Neural progenitor cell (in vitro differentiated cells): ENCODE measurements around the gene TRPC4AP. TPM values are rescaled to one million over a fixed set of nuclear protein-coding genes. Genes with fewer than 3 reads are reported as not detected.

Experiments used
- DNase-seq: peaks from one replicate; pipeline ENCODE4 v3.0.0-alpha.2; 2016; ENCODE audit warnings: low spot score
- H2AFZ ChIP-seq: fragments of 200-600 bp; sonication (generic); replicated peaks from 2 replicates; pipeline ENCODE4 v1.6.1; 2016; ENCODE audit warnings: antibody characterized with exemption
- H3F3A ChIP-seq: fragments of 200-600 bp; sonication (generic); 2 replicates; pipeline ENCODE4 v1.6.1; 2016; ENCODE audit warnings: antibody characterized with exemption, low read depth
- H3K27ac ChIP-seq: fragments of 200-600 bp; sonication (generic); 2 replicates; pipeline ENCODE4 v1.5.1; 2016; ENCODE audit warnings: mild to moderate bottlenecking
- H3K27me3 ChIP-seq: fragments of 200-600 bp; sonication (generic); 2 replicates; pipeline ENCODE4 v1.6.1; 2016; ENCODE audit warnings: mild to moderate bottlenecking, moderate library complexity
- H3K36me3 ChIP-seq: fragments of 200-600 bp; sonication (generic); 2 replicates; pipeline ENCODE4 v1.5.1; 2016
- H3K4me1 ChIP-seq: fragments of 200-600 bp; sonication (generic); 2 replicates; pipeline ENCODE4 v1.6.1; 2016; ENCODE audit warnings: mixed run types
- H3K4me2 ChIP-seq: fragments of 200-600 bp; sonication (generic); 2 replicates; pipeline ENCODE4 v1.6.1; 2016
- H3K4me3 ChIP-seq: fragments of 200-600 bp; sonication (generic); 2 replicates; pipeline ENCODE4 v1.5.1; 2016
- H3K79me2 ChIP-seq: fragments of 200-600 bp; sonication (generic); 2 replicates; pipeline ENCODE4 v1.6.1; 2016; ENCODE audit warnings: low read depth
- H3K9ac ChIP-seq: fragments of 200-600 bp; sonication (generic); 2 replicates; pipeline ENCODE4 v1.6.1; 2016
- H3K9me3 ChIP-seq: fragments of 200-600 bp; sonication (generic); 2 replicates; pipeline ENCODE4 v1.5.1; 2016; ENCODE audit warnings: low read depth
- H4K20me1 ChIP-seq: fragments of 200-600 bp; sonication (generic); 2 replicates; pipeline ENCODE4 v1.6.1; 2016; ENCODE audit warnings: low read depth
- H3K27ac Mint-ChIP-seq: 3 replicates; pipeline ENCODE4 v1.8.0; 2021; ENCODE audit warnings: mixed read lengths
- H3K27me3 Mint-ChIP-seq: 2 replicates; pipeline ENCODE4 v1.8.0; 2022; ENCODE audit warnings: low read depth, mild to moderate bottlenecking, inconsistent platforms, moderate library complexity, mixed read lengths; ENCODE audit not compliant: insufficient read depth
- H3K36me3 Mint-ChIP-seq: 3 replicates; pipeline ENCODE4 v1.8.0; 2021; ENCODE audit warnings: mixed read lengths
- H3K4me1 Mint-ChIP-seq: 3 replicates; pipeline ENCODE4 v1.8.0; 2021; ENCODE audit warnings: mixed read lengths
- H3K4me3 Mint-ChIP-seq: 3 replicates; pipeline ENCODE4 v1.8.0; 2021; ENCODE audit warnings: mild to moderate bottlenecking, moderate library complexity, mixed read lengths
- H3K9me3 Mint-ChIP-seq: 3 replicates; pipeline ENCODE4 v1.8.0; 2020; ENCODE audit warnings: mixed read lengths
- EZH2 ChIP-seq: fragments of 200-600 bp; sonication (generic); IDR thresholded peaks from 2 replicates; pipeline ENCODE4 v1.6.1; 2017; ENCODE audit warnings: antibody characterized with exemption, mild to moderate bottlenecking, moderate library complexity
- EZH2phosphoT487 ChIP-seq: fragments of 200-600 bp; sonication (generic); IDR thresholded peaks from 2 replicates; pipeline ENCODE4 v1.6.1; 2017; ENCODE audit warnings: antibody characterized with exemption
- total RNA-seq: library from RNA; depleted of rRNA; stranded (reverse); fragments of >200 nt; gene quantifications from 2 replicates; pipeline ENCODE4 v1.2.3, GENCODE V29; 2015; ENCODE audit warnings: low replicate concordance
- TF ChIP-seq, protein P1 (sequence below): fragments of 200-600 bp; sonication (generic); IDR thresholded peaks from 2 replicates; pipeline ENCODE4 v1.5.1; 2017; ENCODE audit warnings: antibody characterized with exemption, mild to moderate bottlenecking

Gene TRPC4AP
- total RNA-seq, 1 donor from 2014 or later = 73.0 TPM

DNA sequence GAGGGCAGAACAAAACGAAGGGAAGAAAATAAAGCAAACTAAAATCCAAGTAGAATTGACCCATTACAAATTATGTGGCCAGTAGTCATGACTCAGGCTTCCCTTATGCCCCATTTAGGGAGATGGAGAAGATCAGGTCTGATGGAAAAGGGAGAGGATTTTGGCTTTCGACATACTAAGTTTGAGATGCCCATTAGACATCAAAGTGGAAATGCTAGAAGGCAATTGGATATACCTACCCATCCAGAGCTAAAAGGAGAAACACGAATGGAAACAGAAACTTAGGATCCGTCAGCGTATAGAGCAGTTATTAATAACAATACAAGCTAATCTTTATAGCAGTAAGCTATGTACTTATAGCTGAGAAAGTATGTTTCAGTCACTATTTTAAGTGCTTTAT lies 4.8 kb downstream of the TRPC4AP start:
- no peak overlapping the region for H3K27ac ChIP-seq

DNA sequence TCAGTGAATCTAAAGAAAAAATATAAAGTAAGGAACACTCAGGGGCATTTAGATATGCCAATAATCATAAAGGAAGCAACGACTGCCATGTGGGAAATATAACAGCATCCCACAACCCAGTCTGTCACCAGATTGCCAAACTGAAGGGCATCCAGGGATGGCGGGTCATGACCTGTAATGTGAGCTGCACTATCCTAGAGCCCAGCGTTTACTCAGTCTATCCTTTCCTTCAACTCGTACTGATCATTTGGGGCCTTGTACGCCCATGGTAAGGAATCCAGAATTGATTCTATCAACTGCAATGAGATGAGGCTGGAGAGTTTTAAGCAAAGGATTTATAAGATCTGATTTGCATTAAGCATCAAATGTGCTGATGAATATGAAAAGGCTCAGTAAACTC lies 5.3 kb downstream of the TRPC4AP start:
- Histone ChIP-seq H4K20me1 (peaks cover 43% of the 10 kb centered on the region), H3K36me3 (no peaks in the 10 kb centered on the region), H3K4me1 (peaks cover 6% of the 10 kb centered on the region), H3K27ac (no peak overlapping the region), H3K79me2 (peaks cover 97% of the 10 kb centered on the region), H3K9me3 (no peaks in the 10 kb centered on the region), H3K27me3 (no peaks in the 10 kb centered on the region), H3K4me2 (no peak overlapping the region), H3F3A (peaks cover 22% of the 10 kb centered on the region), H3K4me3 (no peak overlapping the region), H2AFZ (no peak overlapping the region), H3K9ac (no peak overlapping the region)
- H3K9me3 Mint-ChIP-seq = no peaks in the 10 kb centered on the region
- H3K27me3 Mint-ChIP-seq = peaks cover 2% of the 10 kb centered on the region
- DNase-seq = no peak
- peaks cover 14% of the 10 kb centered on the region for H3K36me3 Mint-ChIP-seq
- peaks cover 16% of the 10 kb centered on the region for H3K4me1 Mint-ChIP-seq
- no peak overlapping the region for H3K27ac Mint-ChIP-seq
- H3K4me3 Mint-ChIP-seq = no peak overlapping the region
- TF ChIP-seq, protein P1, sequence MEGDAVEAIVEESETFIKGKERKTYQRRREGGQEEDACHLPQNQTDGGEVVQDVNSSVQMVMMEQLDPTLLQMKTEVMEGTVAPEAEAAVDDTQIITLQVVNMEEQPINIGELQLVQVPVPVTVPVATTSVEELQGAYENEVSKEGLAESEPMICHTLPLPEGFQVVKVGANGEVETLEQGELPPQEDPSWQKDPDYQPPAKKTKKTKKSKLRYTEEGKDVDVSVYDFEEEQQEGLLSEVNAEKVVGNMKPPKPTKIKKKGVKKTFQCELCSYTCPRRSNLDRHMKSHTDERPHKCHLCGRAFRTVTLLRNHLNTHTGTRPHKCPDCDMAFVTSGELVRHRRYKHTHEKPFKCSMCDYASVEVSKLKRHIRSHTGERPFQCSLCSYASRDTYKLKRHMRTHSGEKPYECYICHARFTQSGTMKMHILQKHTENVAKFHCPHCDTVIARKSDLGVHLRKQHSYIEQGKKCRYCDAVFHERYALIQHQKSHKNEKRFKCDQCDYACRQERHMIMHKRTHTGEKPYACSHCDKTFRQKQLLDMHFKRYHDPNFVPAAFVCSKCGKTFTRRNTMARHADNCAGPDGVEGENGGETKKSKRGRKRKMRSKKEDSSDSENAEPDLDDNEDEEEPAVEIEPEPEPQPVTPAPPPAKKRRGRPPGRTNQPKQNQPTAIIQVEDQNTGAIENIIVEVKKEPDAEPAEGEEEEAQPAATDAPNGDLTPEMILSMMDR = no peak
- no peak for TF ChIP-seq EZH2
- no peak for TF ChIP-seq EZH2phosphoT487

More for the DNA sequence above, 4.8 kb downstream of the TRPC4AP start:
- H2AFZ ChIP-seq = no peak overlapping the region
- no peaks in the 10 kb centered on the region for H3K36me3 ChIP-seq
- H3K4me2 ChIP-seq = no peak overlapping the region
- peaks cover 43% of the 10 kb centered on the region for H4K20me1 ChIP-seq
- Mint-ChIP-seq H3K27ac (no peak overlapping the region), H3K9me3 (no peaks in the 10 kb centered on the region), H3K4me1 (peaks cover 16% of the 10 kb centered on the region), H3K36me3 (peaks cover 14% of the 10 kb centered on the region), H3K27me3 (peaks cover 2% of the 10 kb centered on the region), H3K4me3 (no peak overlapping the region)
- peaks cover 22% of the 10 kb centered on the region for H3F3A ChIP-seq
- H3K27me3 ChIP-seq = no peaks in the 10 kb centered on the region
- TF ChIP-seq, protein P1 = no peak
- TF ChIP-seq EZH2 (no peak), EZH2phosphoT487 (no peak)
- no peak overlapping the region for H3K9ac ChIP-seq
- H3K4me1 ChIP-seq = peaks cover 6% of the 10 kb centered on the region
- H3K4me3 ChIP-seq = no peak overlapping the region
- H3K9me3 ChIP-seq = no peaks in the 10 kb centered on the region
- DNase-seq = no peak
- peaks cover 94% of the 10 kb centered on the region for H3K79me2 ChIP-seq

DNA sequence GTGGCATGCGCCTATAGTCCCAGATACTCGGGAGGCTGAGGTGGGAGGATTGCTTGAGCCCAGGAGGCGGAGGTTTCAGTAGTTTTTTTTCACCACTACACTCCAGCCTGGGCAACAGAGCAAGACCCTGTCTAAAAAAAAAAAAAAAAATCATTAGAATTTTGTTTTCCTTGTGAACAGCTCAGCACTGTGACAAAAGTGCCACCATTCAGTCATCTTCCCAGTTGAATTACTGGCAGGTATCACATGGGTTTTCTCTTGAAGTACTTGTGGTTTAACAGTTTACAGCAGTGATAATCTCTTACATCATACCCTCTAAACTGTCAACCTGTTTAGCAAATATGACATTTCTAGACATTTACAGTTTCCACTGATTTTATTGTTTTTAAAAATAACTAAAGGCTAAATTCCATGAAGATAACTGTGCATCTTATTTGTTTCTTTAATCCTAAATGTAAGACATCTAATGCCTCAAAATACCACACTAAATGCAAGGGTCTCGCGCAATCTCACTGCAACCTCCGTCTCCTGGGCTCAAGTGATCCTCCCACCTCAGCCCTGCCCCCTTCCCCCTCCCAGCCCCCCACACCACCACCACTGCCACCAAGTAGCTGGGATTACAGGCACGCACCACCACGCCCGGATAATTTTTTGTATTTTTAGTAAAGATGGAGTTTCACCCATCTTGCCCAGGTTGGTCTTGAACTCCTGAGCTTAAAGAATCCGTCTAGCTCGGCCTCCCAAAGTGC lies 7.0 kb downstream of the TRPC4AP start:
- Histone ChIP-seq H3K9me3 (no peaks in the 10 kb centered on the region), H3F3A (peaks cover 14% of the 10 kb centered on the region), H3K9ac (no peak overlapping the region), H3K36me3 (no peaks in the 10 kb centered on the region), H3K27me3 (no peaks in the 10 kb centered on the region), H3K4me2 (no peak overlapping the region), H3K79me2 (peaks cover 97% of the 10 kb centered on the region), H3K4me1 (no peaks in the 10 kb centered on the region), H2AFZ (no peak overlapping the region), H3K27ac (no peak overlapping the region), H3K4me3 (no peak overlapping the region), H4K20me1 (peaks cover 47% of the 10 kb centered on the region)
- Mint-ChIP-seq H3K36me3 (peaks cover 12% of the 10 kb centered on the region), H3K27ac (no peak overlapping the region), H3K9me3 (no peaks in the 10 kb centered on the region), H3K4me3 (no peak overlapping the region), H3K27me3 (peaks cover 2% of the 10 kb centered on the region), H3K4me1 (peaks cover 4% of the 10 kb centered on the region)
- TF ChIP-seq EZH2phosphoT487 (no peak), EZH2 (no peak)
- TF ChIP-seq, protein P1 = no peak
- DNase-seq = no peak
